ENCODE results near the gene COL6A2. TPM values are rescaled to one million over a fixed set of nuclear protein-coding genes. Genes with fewer than 3 reads are reported as not detected.

The COL6A2 gene
- total RNA-seq, 1 experiment from 2014 or later, result 15.0 TPM

DNA sequence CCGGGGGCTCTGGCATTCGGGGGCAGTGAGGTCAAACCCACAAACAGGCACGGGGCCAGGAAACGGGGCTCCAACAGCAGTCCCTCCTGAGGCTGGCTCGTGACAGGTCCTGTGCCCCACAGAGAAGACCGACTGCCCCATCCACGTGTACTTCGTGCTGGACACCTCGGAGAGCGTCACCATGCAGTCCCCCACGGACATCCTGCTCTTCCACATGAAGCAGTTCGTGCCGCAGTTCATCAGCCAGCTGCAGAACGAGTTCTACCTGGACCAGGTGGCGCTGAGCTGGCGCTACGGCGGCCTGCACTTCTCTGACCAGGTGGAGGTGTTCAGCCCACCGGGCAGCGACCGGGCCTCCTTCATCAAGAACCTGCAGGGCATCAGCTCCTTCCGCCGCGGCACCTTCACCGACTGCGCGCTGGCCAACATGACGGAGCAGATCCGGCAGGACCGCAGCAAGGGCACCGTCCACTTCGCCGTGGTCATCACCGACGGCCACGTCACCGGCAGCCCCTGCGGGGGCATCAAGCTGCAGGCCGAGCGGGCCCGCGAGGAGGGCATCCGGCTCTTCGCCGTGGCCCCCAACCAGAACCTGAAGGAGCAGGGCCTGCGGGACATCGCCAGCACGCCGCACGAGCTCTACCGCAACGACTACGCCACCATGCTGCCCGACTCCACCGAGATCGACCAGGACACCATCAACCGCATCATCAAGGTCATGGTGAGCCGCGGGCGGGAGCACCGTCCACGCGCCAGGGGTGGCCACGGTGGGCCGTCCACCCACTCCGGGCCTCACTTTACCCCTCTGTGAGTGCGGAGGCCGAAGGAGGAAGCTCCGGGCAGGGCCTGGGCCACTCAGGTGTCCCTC is 14.2 kb downstream of the COL6A2 start:
- no peaks in the 10 kb centered on the region for H3K4me1 ChIP-seq (ENCODE audit: insufficient read depth, low read length, poor library complexity, severe bottlenecking)
- intact Hi-C loops (cut with micrococcal nuclease; ENCODE audit: unreplicated experiment), result no loop called here
- H3K9me3 ChIP-seq (ENCODE audit: low read depth, low read length, poor library complexity, severe bottlenecking), result peaks cover 15% of the 10 kb centered on the region
- H3K27me3 ChIP-seq (replicated peaks; ENCODE audit: insufficient read depth, low read depth, low read length, poor library complexity), result no peaks in the 10 kb centered on the region
- ChIA-PET CTCF (no interaction called here), POLR2A (ENCODE audit: low non-redundant PET) (no interaction called here)
- TF ChIP-seq EZH2 (IDR thresholded peaks at IDR 0.05; ENCODE audit: borderline replicate concordance, low read depth, low read length, poor library complexity, severe bottlenecking), result no peak
- H3K36me3 ChIP-seq (ENCODE audit: insufficient read depth, low read length, poor library complexity, severe bottlenecking), result no peaks in the 10 kb centered on the region
- no TSS peak for BruUV-seq (replicated peaks)
- H3K4me3 ChIP-seq (ENCODE audit: low read depth, low read length, poor library complexity, severe bottlenecking), result no peak overlapping the region
- DNase-seq (ENCODE audit: low spot score), result no peak
- no peak overlapping the region for H3K27ac ChIP-seq (ENCODE audit: low read depth, low read length, poor library complexity, severe bottlenecking)

DNA sequence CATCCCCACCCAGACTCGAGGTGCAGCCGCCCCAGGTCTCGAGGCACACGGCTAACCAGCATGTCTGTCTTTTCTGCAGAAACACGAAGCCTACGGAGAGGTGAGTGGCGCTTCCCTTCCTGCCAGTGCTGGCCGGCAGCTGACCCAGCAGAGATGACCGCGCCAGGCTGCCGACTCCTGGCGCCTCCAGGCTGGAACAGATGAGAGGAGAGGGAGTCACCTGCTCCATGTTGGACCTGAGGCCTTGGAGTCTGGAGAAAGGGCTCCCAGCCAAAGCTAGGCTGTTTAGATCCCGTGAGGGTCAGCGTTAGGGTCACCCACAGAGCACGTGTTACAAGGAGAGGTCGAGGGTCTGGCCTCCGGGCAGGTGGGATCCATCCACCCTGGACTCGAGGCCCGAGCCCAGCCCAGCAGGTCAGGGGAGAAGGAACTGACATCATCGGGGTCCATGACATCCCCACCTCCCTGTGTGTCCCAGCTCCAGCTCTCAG is 14.9 kb downstream of the COL6A2 start:
- BruUV-seq (replicated peaks), result no TSS peak
- Histone ChIP-seq H3K36me3 (ENCODE audit: insufficient read depth, low read length, poor library complexity, severe bottlenecking) (no peaks in the 10 kb centered on the region), H3K4me1 (ENCODE audit: insufficient read depth, low read length, poor library complexity, severe bottlenecking) (no peaks in the 10 kb centered on the region), H3K4me3 (ENCODE audit: low read depth, low read length, poor library complexity, severe bottlenecking) (no peak overlapping the region), H3K27ac (ENCODE audit: low read depth, low read length, poor library complexity, severe bottlenecking) (no peak overlapping the region), H3K27me3 (replicated peaks; ENCODE audit: insufficient read depth, low read depth, low read length, poor library complexity) (no peaks in the 10 kb centered on the region), H3K9me3 (ENCODE audit: low read depth, low read length, poor library complexity, severe bottlenecking) (peaks cover 9% of the 10 kb centered on the region)
- intact Hi-C loops (cut with micrococcal nuclease; ENCODE audit: unreplicated experiment), result no loop called here
- ChIA-PET POLR2A (ENCODE audit: low non-redundant PET) (no interaction called here), CTCF (no interaction called here)
- DNase-seq (ENCODE audit: low spot score), result no peak
- TF ChIP-seq, protein P1, sequence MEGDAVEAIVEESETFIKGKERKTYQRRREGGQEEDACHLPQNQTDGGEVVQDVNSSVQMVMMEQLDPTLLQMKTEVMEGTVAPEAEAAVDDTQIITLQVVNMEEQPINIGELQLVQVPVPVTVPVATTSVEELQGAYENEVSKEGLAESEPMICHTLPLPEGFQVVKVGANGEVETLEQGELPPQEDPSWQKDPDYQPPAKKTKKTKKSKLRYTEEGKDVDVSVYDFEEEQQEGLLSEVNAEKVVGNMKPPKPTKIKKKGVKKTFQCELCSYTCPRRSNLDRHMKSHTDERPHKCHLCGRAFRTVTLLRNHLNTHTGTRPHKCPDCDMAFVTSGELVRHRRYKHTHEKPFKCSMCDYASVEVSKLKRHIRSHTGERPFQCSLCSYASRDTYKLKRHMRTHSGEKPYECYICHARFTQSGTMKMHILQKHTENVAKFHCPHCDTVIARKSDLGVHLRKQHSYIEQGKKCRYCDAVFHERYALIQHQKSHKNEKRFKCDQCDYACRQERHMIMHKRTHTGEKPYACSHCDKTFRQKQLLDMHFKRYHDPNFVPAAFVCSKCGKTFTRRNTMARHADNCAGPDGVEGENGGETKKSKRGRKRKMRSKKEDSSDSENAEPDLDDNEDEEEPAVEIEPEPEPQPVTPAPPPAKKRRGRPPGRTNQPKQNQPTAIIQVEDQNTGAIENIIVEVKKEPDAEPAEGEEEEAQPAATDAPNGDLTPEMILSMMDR (conservative IDR thresholded peaks at IDR 0.05; ENCODE audit: low read depth, low read length), result no peak
- no peak for TF ChIP-seq EZH2 (IDR thresholded peaks at IDR 0.05; ENCODE audit: borderline replicate concordance, low read depth, low read length, poor library complexity, severe bottlenecking)

DNA sequence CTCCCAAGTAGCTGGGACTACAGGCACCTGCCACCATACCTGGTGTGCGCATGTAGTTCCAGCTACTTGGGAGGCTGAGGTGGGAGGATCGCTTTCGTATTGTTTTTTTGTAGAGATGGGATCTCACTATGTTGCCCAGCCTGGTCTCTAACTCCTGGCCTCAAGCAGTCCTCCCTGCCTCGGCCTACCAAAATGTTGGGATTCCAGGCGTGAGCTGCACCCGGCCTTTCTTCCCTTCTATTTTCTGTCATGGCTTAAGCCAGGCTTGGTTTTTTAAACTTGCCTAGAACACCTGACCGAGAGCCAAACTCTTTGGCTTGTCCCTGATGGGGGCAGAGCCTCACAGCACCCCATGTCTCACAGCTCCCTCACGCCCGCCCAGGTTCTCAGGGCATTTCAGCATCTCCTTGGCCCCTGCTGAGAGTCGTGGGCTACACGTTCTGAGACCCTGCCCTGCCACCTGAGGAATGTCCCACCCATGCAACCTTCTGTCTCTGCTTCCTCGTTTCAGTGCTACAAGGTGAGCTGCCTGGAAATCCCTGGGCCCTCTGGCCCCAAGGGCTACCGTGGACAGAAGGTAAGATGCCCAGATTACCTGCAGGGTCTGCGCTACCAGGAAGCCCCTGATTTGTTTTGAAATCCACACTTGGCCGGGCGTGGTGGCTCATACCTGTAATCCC is 15.7 kb downstream of the COL6A2 start:
- TF ChIP-seq, protein P1 (conservative IDR thresholded peaks at IDR 0.05; ENCODE audit: low read depth, low read length), result no peak
- no peak for TF ChIP-seq EZH2 (IDR thresholded peaks at IDR 0.05; ENCODE audit: borderline replicate concordance, low read depth, low read length, poor library complexity, severe bottlenecking)
- no peaks in the 10 kb centered on the region for H3K36me3 ChIP-seq (ENCODE audit: insufficient read depth, low read length, poor library complexity, severe bottlenecking)
- H3K27ac ChIP-seq (ENCODE audit: low read depth, low read length, poor library complexity, severe bottlenecking), result no peak overlapping the region
- BruUV-seq (replicated peaks), result no TSS peak
- POLR2A ChIA-PET (ENCODE audit: low non-redundant PET), result no interaction called here
- no peak for DNase-seq (ENCODE audit: low spot score)
- no peak overlapping the region for H3K4me3 ChIP-seq (ENCODE audit: low read depth, low read length, poor library complexity, severe bottlenecking)
- H3K4me1 ChIP-seq (ENCODE audit: insufficient read depth, low read length, poor library complexity, severe bottlenecking), result no peaks in the 10 kb centered on the region
- peaks cover 1% of the 10 kb centered on the region for H3K9me3 ChIP-seq (ENCODE audit: low read depth, low read length, poor library complexity, severe bottlenecking)
- intact Hi-C loops (cut with micrococcal nuclease; ENCODE audit: unreplicated experiment), result no loop called here
- no peaks in the 10 kb centered on the region for H3K27me3 ChIP-seq (replicated peaks; ENCODE audit: insufficient read depth, low read depth, low read length, poor library complexity)
- CTCF ChIA-PET, result no interaction called here
